OCI-LY3 (cell line): ENCODE results near the gene ZNHIT6.

Experiments used
- EZH2phosphoT487 ChIP-seq: fragments of 200-600 bp; shearing (Covaris generic); IDR thresholded peaks from 2 replicates; pipeline ENCODE4 v1.6.1; 2018; ENCODE audit warnings: antibody characterized with exemption, mixed run types, low read depth
- TF ChIP-seq, protein P1 (sequence below): fragments of 200-600, 300-600 bp; sonication (generic); IDR thresholded peaks from 2 replicates; pipeline ENCODE4 v1.5.1; 2014; ENCODE audit warnings: antibody characterized with exemption, low read length, low read depth

- TF ChIP-seq, protein P1, sequence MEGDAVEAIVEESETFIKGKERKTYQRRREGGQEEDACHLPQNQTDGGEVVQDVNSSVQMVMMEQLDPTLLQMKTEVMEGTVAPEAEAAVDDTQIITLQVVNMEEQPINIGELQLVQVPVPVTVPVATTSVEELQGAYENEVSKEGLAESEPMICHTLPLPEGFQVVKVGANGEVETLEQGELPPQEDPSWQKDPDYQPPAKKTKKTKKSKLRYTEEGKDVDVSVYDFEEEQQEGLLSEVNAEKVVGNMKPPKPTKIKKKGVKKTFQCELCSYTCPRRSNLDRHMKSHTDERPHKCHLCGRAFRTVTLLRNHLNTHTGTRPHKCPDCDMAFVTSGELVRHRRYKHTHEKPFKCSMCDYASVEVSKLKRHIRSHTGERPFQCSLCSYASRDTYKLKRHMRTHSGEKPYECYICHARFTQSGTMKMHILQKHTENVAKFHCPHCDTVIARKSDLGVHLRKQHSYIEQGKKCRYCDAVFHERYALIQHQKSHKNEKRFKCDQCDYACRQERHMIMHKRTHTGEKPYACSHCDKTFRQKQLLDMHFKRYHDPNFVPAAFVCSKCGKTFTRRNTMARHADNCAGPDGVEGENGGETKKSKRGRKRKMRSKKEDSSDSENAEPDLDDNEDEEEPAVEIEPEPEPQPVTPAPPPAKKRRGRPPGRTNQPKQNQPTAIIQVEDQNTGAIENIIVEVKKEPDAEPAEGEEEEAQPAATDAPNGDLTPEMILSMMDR = no peak
- TF ChIP-seq EZH2phosphoT487 = no peak
Observed at GRCh38 chr1:85617633-85618100, 90.6 kb downstream of the ZNHIT6 start.
